Measurements from ENCODE around the gene IGLON5.

Gene IGLON5

GRCh38 chr19:51317376-51317775, 5.9 kb downstream of the IGLON5 start:
- no peak for DNase-seq (ENCODE audit: low spot score)
- H3K4me3 ChIP-seq = no peak overlapping the region
- TF ChIP-seq CTCF (IDR thresholded peaks at IDR 0.05) = no peak
- no peak overlapping the region for H3K27ac ChIP-seq

GRCh38 chr19:51317968-51318367, 6.5 kb downstream of the IGLON5 start:
- H3K4me3 ChIP-seq = no peak overlapping the region
- H3K27ac ChIP-seq = no peak overlapping the region
- TF ChIP-seq CTCF (IDR thresholded peaks at IDR 0.05) = no peak
- DNase-seq (ENCODE audit: low spot score) = no peak

GRCh38 chr19:51318687-51319648, 7.5 kb downstream of the IGLON5 start:
- DNase-seq (ENCODE audit: low spot score) = no peak
- H3K4me3 ChIP-seq = no peak overlapping the region
- no peak overlapping the region for H3K27ac ChIP-seq
- no peak for TF ChIP-seq CTCF (IDR thresholded peaks at IDR 0.05)

GRCh38 chr19:51319649-51320279, 8.3 kb downstream of the IGLON5 start:
- no peak for DNase-seq (ENCODE audit: low spot score)

GRCh38 chr19:51320280-51320657, 8.8 kb downstream of the IGLON5 start:
- no peak for DNase-seq (ENCODE audit: low spot score)
- no peak for TF ChIP-seq CTCF (IDR thresholded peaks at IDR 0.05)
- H3K27ac ChIP-seq = no peak overlapping the region
- no peak overlapping the region for H3K4me3 ChIP-seq

More at GRCh38 chr19:51319649-51320279, 8.3 kb downstream of the IGLON5 start:
- TF ChIP-seq CTCF (IDR thresholded peaks at IDR 0.05) = no peak
- Histone ChIP-seq H3K27ac (no peak overlapping the region), H3K4me3 (no peak overlapping the region)

GRCh38 chr19:51321799-51322198, 10.4 kb downstream of the IGLON5 start:
- Histone ChIP-seq H3K27ac (no peak overlapping the region), H3K4me3 (no peak overlapping the region)
- TF ChIP-seq CTCF (IDR thresholded peaks at IDR 0.05) = no peak
- no peak for DNase-seq (ENCODE audit: low spot score)
